ENCODE measurements around the gene SBF2.

SBF2 gene

DNA sequence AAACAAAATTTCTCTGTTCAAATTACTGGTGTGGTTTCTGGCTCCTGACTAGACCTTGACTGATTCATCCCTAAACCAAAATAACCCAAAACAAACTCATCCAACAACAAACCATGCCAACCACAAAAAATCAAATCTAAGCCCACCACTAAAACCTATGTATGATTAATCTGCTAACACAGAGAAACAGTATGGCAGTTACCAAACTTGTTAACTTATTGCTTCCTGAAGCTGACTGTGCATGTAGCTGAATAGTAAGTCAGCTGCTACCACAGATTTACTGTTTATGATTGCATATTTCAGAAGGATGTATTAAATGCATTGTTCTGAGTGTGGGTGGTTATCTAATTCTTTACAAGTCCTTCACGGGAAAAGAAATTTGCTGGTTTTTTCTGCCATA, 399.0 kb downstream of the SBF2 start:
- CTCF ChIA-PET: no interaction called here
- POLR2A ChIA-PET: no interaction called here
- no peak for TF ChIP-seq CTCF (IDR thresholded peaks at IDR 0.05; ENCODE audit: control extremely low read depth, extremely low read depth, low read depth, missing control alignments)
- no peak for DNase-seq (ENCODE audit: extremely low spot score)

GRCh38 chr11:9893474-9893873, 400.5 kb downstream of the SBF2 start:
- no peak for DNase-seq (ENCODE audit: extremely low spot score)
- ChIA-PET CTCF (no interaction called here), POLR2A (no interaction called here)

GRCh38 chr11:9888938-9889337, 405.1 kb downstream of the SBF2 start:
- ChIA-PET POLR2A (no interaction called here), CTCF (interaction anchor here (1.0 kb wide), 1 partner anchor 15 kb away, joined by 5 read pairs; no protein-coding TSS in a partner anchor)
- DNase-seq (ENCODE audit: extremely low spot score): no peak
- TF ChIP-seq CTCF (IDR thresholded peaks at IDR 0.05; ENCODE audit: control extremely low read depth, extremely low read depth, low read depth, missing control alignments): no peak

More at GRCh38 chr11:9893474-9893873, 400.5 kb downstream of the SBF2 start:
- no peak for TF ChIP-seq CTCF (IDR thresholded peaks at IDR 0.05; ENCODE audit: control extremely low read depth, extremely low read depth, low read depth, missing control alignments)

GRCh38 chr11:9887472-9887871, 406.5 kb downstream of the SBF2 start:
- POLR2A ChIA-PET: no interaction called here
- CTCF ChIA-PET: no interaction called here
- DNase-seq (ENCODE audit: extremely low spot score): no peak
- TF ChIP-seq CTCF (IDR thresholded peaks at IDR 0.05; ENCODE audit: control extremely low read depth, extremely low read depth, low read depth, missing control alignments): no peak

GRCh38 chr11:9886595-9886994, 407.4 kb downstream of the SBF2 start:
- ChIA-PET POLR2A (no interaction called here), CTCF (no interaction called here)
- DNase-seq (ENCODE audit: extremely low spot score): no peak
- no peak for TF ChIP-seq CTCF (IDR thresholded peaks at IDR 0.05; ENCODE audit: control extremely low read depth, extremely low read depth, low read depth, missing control alignments)

DNA sequence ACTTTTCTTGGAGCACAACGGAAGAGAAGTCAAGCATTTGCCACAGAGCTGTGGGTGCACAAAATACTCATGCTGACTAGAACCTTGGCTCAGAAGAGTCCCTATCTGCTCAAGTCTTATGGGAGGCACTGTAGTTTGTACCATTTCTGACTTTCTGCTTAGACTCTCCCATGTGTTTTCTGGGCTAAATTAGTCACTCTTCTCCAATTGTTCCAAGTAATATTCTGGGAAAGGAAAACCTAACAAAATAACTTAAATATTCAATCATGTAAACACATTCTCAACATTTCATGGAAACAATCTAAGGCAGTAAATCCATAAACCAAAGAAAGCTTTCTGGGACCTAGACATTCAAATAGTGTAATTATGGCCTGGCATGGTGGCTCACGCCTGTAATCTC, 409.4 kb downstream of the SBF2 start:
- ChIA-PET POLR2A (no interaction called here), CTCF (interaction anchor here (0.6 to 2.1 kb wide), 2 partner anchors 16 to 88 kb away, joined by 3 to 7 read pairs; no protein-coding TSS in a partner anchor)
- no peak for DNase-seq (ENCODE audit: extremely low spot score)
- TF ChIP-seq CTCF (IDR thresholded peaks at IDR 0.05; ENCODE audit: control extremely low read depth, extremely low read depth, low read depth, missing control alignments): no peak

DNA sequence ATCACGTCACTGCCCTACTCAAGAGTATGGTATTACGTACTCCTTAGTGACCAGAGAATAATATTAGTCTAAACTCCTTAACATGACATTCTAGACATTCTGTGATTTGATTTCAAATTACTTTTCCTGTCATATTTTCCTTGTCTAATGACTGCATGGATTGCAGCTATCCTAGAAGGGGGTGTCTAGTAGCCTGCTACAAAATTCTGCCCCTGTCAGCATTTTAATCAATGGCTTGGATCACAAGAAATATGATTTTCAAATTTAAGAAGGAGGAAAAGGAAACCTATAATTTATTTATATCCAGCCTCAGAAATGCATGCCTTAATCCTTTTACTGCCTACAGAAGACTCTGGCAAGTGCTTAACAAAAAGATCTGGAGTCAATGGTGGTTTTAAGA, 413.4 kb downstream of the SBF2 start:
- ChIA-PET CTCF (interaction anchor here (1.1 kb wide), 1 partner anchor 30 kb away, joined by 3 read pairs; no protein-coding TSS in a partner anchor), POLR2A (no interaction called here)
- no peak for DNase-seq (ENCODE audit: extremely low spot score)
- no peak for TF ChIP-seq CTCF (IDR thresholded peaks at IDR 0.05; ENCODE audit: control extremely low read depth, extremely low read depth, low read depth, missing control alignments)

All from GM10248 (cell line).